GM15510 (cell line): ENCODE measurements around the gene NLGN4X.

Experiments
- POLR2A ChIP-seq: IDR thresholded peaks from 3 replicates; pipeline ENCODE4 v1.6.1; 2011; ENCODE audit warnings: borderline replicate concordance; ENCODE audit not compliant: insufficient read length; ENCODE audit errors: extremely low read depth

NLGN4X gene

DNA sequence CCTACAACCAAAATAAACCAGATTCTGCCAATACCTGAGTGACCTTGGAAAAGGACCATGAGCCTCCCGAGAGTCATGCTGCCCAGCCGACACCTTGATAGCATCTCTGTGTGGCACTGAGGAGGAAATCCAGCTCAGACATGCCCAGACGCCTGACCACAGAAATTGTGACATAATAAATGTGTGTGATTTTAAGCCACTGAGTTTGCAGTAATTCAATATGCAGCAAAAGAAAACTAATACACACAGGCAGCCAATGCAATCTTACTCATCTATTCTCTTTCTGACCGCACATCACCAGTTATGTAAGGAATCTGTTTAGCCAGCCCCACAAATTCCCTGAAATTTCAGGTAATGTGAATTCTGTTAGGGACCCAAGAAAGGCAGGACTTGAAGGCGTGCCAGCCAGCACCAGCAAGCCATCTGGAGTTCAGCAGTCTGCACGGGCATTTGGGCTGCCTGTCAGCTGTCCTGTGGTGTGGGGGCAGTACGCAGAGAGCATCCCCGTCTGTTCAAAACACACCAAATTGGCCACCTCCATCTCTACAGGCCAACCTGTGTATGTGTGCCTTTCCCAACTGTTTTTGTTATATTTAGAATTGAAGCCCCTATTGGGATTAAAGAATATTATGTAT, 176.4 kb downstream of the NLGN4X start:
- TF ChIP-seq POLR2A, result no peak

DNA sequence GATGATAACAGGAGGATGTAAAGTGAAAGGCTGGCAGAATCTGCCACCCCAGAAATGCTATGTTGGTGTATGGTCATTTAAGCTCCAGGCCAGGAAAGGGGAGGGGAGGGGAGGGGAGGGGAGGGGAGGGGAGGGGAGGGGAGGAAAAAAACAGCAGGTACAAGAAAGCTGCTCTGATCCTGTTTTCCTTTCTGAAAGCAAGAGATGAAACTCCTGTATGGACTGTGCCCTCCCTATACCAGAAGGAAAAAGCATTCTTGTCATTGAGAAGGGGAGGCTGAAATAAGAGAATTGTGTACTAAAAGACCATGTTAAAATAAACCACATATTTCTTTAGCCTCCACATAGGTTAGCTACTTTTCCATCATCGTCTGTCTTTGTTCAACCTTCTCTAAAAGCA, 179.5 kb downstream of the NLGN4X start:
- TF ChIP-seq POLR2A, result no peak

DNA sequence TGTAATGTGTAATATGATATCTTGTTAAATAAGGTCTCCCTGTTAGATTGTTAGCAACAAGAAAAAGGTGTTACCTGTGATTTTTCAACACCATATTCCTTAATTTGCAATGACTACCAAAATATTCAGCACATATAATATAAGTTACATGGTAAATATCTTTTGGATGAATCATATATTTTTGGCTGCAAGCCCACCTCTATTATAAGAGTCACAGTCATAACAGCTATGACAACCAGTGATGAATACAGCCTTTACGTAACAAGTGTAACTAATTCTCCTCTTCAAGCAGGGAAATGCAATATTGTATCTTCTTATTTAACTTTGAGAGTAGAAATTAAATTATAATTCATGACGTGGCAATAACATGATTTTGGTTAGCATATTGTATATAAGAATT, 187.0 kb downstream of the NLGN4X start:
- no peak for TF ChIP-seq POLR2A

DNA sequence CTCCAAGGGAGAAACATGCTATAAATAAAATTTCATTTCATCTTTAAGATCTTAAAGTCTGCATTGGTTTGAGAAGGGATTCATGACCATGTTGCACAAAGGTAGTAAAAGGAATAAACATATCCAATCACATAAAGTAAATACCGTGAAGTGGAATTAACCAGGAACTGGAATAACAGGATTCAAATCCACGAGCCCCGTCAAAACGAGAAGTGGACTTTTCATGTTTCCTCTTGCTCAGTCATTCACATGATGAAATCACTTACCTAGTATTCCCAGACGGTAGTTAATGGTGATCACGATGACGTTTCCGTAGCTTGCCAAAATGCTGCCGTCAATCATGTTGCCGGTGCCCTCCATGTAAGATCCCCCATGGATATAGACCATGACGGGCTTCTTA, 199.7 kb downstream of the NLGN4X start:
- no peak for TF ChIP-seq POLR2A

DNA sequence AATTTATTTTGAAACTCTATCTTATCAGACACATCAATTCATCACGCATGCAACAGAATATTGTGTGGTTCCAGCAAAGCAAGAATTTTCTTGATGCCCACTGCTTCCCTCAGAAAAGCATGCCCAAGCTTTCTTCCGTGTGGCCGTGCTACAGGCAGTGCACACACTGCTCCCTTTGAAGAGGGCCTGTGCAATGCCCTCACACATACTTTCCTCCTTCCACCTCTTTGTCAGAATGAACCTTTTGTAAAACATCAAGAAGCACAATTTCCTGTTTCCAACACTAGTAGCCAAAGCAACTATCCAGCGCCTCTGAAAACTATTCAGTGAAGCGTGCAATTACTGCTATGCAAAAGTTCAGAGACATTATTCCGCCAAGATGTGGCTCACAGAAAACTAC, 201.7 kb downstream of the NLGN4X start:
- no peak for TF ChIP-seq POLR2A

DNA sequence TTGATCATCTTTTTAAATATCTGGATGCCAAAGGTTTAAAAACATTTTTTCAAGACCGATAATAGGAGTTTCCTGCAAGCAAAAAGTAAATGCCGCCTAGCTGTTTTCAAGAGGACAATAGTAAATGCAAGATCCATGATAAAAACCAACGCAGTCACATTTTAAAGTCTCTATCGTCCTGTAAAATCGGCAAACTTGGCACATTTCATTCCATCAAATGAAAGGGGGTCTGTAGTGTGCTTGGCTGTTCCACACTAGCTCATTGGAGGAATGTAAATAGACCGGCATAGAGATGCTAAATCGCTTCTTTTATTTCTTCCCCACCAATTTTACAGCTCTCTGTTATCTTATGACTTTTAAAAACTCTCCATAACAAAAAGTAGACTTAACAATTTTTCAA, 202.2 kb downstream of the NLGN4X start:
- no peak for TF ChIP-seq POLR2A

DNA sequence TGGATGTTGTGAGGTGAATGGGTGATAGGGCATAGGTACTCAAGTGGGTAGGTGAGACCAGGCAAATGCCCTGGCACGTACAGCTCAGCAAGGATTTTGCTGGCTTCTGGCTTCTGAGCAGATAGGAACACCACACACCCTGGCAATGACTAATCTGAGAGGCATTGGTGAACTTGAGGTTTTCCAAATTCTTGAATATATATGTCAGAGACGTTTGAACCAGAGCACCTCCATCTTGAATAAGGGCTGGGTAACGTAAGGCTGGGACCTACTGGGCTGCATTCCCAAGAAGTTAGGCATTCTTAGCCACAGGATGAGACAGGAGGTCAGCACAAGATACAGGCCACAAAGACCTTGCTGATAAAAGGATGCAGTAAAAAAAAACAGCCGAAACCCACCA, 204.5 kb downstream of the NLGN4X start:
- TF ChIP-seq POLR2A, result no peak

DNA sequence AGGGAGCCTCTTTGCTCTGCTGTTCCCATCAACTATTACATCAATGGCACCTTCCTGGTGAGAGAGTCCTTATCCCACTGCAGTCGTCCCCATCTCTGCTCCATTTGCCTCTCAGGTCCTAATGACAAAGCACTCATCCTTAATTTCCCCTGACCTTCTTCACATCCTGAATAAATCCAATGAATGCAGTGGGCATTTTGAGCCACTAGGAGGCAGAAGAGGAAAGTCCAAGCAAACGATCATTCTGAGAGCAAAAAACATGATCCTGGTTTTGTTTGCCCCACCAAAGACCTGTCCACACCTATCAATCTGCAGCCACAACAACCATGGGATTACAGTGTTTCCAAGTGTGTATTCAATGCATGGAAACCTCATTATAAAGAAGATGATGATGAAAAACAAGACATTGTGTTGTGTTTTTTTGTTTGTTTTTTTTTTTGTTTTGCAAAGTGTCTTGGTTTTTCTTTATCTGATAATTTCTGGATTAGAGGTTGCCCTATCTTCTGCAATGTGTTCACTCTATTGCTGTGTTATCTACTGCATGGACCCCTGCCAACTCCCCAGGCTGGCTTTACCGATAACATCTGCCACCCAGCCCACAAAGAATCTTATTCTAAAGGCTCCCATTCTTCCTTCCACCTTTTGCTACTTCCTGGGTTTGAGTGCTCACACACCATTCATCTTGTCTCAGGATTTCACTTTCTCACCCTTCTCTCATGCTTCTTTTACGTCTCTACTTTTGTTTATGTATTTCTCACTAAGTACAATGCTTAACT, 207.2 kb downstream of the NLGN4X start:
- TF ChIP-seq POLR2A, result no peak

DNA sequence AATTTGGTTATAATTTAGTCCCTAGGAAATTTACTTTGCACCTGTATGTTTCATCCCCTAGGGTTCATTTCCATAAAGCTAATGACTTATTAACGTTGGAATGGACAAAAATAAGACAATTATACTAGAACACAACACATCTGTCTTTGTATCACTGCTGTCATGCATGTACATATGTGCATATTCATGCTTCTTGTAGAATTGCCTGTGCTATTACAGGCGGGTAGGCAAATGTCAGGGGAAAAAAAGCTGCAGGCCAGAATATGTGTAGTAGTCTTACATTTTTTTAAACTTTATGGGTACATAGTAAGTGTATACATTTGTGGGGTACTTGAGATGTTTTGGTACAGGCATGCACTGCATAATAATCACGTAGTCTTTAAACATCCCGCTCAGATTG, 209.6 kb downstream of the NLGN4X start:
- TF ChIP-seq POLR2A, result no peak

DNA sequence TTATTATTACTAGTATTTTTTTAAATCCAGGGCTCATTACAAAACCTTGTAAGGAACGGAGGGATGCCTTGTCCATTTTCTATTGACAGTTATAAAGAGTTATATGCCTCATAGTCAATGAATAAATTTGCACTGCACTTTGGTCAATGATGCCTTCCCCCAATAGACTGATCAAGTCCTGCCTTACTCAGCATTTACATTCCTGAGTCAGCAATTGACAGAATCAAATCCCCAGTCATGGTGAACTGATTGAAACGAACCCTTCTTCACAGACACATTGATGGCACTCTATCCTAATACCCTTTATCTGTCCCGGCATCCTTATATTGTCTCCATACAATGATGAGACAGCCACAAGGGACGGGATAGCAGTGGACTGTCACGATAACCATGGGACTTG, 213.2 kb downstream of the NLGN4X start:
- no peak for TF ChIP-seq POLR2A

DNA sequence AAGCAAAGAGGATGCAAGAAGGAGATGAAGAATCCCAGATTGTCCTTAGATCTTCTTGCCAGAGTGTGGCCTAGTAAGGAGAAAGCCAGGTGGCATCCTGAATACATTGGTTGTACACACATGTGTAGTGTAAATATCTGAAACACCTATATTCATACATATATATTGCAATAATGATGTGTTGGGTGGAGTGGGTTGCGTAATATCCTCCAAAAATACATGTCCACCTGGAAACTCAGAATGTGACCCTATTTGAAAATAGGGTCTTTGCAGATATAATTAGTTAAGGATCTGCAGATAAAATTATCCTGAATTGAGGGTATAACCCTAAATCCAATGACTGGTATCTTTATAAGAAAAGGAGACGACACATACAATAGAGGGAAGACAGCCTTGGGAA, 216.3 kb downstream of the NLGN4X start:
- TF ChIP-seq POLR2A, result no peak

DNA sequence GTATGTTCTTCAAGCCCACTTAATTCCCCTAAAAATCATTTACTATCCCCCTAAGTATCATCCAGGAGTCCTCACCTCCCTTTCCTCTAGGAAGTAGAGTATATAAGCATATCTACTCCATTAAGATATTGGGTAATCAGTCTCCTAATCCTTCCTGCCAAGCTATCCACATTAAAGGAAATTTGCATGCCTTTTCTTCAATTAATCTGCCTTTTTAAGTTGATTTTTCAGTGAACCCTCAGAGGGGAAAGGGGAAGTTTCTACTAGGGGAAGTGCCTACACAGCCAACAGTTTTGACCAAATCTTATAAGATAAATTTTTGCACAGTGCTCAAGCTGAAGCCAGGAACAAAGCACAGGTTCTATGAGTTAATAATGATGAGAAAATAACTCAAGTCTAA, 222.8 kb downstream of the NLGN4X start:
- no peak for TF ChIP-seq POLR2A

DNA sequence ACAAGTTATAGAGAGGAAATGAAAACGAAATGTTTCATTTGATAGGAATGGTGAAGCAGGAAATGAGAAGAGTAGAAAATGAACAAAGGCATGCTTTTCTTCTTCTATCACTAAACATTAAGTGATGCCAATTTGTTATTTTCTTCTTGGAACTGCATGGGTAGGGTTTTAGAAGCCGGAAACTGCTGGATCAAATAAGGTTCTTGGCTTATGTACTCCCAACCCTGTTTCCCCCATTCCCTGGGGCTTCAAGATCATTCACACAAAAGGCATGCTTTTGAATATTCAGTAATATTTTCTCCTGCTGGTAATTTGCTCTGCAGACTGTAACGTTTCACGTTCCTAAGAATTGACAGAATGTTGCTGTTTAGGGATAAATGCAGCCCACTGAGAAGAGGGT, 224.1 kb downstream of the NLGN4X start:
- TF ChIP-seq POLR2A, result no peak

DNA sequence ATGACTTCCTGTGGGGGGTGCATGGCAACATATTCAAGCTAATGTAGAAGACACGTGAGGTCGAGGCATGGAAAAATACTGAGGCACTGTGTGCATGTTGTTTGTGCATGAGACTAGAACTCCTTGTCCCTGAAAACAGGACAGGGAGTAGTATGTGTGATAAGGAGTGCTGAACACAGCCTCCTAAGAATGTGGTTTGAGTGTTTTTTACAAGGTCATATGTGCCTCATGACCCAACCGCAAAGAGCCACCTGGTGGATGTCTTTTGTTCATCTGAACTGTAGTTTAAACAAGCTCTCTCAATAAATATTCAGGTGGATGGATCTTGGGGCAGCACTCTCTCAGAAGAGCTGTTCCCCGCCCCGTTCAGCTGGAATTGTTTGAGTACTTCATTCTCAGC, 226.6 kb downstream of the NLGN4X start:
- TF ChIP-seq POLR2A, result no peak

DNA sequence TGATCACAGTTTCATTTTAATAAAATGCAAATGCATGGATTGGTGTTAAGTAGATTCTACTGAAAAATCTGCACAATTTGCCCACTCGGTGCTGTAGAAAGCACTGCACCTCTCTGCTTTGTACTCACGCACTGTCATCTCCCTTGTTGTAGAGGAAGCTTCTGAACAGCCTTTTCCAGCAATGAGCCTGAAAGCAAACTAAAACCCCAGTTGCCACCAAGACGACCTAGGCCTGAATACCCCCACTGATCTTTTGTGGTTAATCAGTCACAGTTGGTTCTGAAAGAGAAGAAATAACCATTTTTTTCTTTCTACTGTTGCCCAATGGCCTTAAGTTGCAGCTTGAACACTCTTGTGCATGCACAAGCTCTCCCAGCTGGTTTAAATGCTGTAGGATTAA, 229.8 kb downstream of the NLGN4X start:
- TF ChIP-seq POLR2A, result no peak

DNA sequence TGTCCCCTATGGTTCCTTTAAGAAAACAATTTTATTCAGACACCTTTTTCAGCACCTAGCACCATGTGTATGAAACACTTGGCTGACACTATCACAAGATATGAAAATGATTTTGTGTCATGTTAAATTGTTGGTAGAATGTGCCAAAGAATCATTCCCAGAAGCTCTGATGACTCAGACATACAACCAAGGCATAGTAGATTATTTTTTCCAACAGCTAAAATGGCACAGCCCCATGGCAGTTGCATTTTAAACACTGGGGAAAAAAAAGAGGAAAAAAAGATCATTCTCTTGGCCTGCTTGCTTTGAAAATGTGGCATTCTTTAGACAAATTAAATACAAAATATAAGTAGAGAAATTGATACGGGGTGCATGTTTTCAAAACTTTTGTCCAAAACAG, 230.2 kb downstream of the NLGN4X start:
- TF ChIP-seq POLR2A, result no peak

DNA sequence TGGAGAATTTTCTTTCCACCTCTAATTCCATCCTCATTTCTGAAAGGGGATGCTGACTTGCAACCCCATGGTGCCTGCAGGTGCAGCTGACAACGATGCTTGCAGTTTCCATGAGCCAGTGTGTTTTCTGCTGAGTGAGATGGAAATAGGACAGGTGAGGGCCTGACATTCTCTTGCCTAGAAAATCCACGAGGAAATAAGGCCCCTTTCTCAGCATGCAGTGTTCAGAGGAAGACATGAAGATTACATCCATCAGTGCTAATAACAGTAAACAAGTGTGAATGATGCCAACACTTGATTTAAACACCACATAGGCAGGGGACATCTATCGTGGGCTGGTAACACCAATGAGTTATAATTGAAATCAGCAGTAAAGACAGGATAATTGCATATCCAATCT, 237.3 kb downstream of the NLGN4X start:
- no peak for TF ChIP-seq POLR2A

DNA sequence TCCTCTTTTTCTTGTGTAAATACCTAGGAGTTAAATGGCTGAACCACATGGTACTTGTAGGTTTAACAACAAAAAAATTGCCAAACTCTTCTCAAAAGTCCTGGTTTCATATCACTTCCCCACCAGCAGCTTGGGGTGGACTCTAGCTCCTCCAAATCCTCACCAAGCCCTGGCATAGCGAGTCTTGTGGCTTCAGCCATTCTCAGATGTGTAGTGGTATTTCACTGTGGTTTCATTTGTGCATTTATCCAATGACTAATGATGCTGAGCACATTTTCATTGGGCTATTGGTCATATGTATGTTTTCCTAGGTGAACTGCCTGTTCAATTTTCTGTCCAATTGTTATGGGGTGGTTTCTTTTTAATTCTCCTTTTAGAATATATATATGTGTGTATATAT, 249.3 kb downstream of the NLGN4X start:
- no peak for TF ChIP-seq POLR2A

DNA sequence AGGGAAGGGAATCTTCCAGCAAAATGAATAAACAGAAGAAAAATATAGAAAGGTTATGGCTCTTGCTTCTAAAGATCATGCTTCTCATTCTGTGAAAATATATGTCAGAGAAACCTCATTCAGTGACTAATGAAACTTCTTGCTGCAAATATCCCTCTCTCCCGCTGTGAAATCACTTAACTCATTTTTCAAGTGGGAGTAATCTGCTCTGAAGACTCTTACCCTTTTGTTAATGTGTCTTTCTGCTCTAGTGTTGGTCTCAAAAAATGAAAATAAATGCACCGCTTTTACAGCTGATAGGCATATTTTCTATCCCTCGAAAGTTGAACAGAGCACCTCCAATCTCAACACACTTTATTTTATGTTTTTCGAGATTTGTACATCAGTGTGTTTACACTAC, 252.3 kb downstream of the NLGN4X start:
- TF ChIP-seq POLR2A, result no peak
